Natural killer cell (primary cell): Measurements from ENCODE around the gene PTGR2. TPM values are rescaled to one million over a fixed set of nuclear protein-coding genes. Genes with fewer than 3 reads are reported as not detected.

Experiments used
- ATAC-seq, 3 donors: fragments of 150-1000 bp in 2 of 3; fragments of 200-7000 bp in 1 of 3; cut with Tn5 transposase; 1 replicate in 1 of 3; 2 replicates in 2 of 3; pipeline ENCODE4 v1.10.0; 2021; ENCODE audit warnings: mild to moderate bottlenecking in 2 of 3, moderate library complexity in 2 of 3
- DNase-seq, 2 donors: peaks; one replicate each; pipeline versions ENCODE4 v3.0.0 to v3.0.0-alpha.2; 2013 to 2021; ENCODE audit warnings: mixed read lengths in 1 of 2
- H3K27ac ChIP-seq: one replicate; pipeline ENCODE4 v1.5.1; 2013; ENCODE audit warnings: mild to moderate bottlenecking, low read length
- H3K27me3 ChIP-seq: one replicate; pipeline ENCODE4 v1.6.1; 2013; ENCODE audit warnings: low read length; ENCODE audit not compliant: control insufficient read depth, insufficient read depth
- H3K36me3 ChIP-seq: one replicate; pipeline ENCODE4 v1.6.1; 2013; ENCODE audit warnings: low read length; ENCODE audit not compliant: control insufficient read depth, insufficient read depth
- H3K4me1 ChIP-seq: one replicate; pipeline ENCODE4 v1.6.1; 2013; ENCODE audit warnings: low read length; ENCODE audit not compliant: control insufficient read depth, insufficient read depth
- H3K4me3 ChIP-seq: one replicate; pipeline ENCODE4 v1.5.1; 2013; ENCODE audit warnings: low read length
- H3K9me3 ChIP-seq: one replicate; pipeline ENCODE4 v1.6.1; 2013; ENCODE audit warnings: low read length; ENCODE audit not compliant: control insufficient read depth, insufficient read depth
- H3K27ac Mint-ChIP-seq, 2 donors: one replicate each; pipeline ENCODE4 v1.8.0; 2022; ENCODE audit warnings: mild to moderate bottlenecking in 2 of 2, mixed read lengths in 2 of 2, moderate library complexity in 1 of 2
- H3K27me3 Mint-ChIP-seq, 2 donors: one replicate each; pipeline ENCODE4 v1.8.0; 2022; ENCODE audit warnings: low read depth in 2 of 2, mixed read lengths in 2 of 2
- H3K36me3 Mint-ChIP-seq: one replicate; pipeline ENCODE4 v1.8.0; 2022; ENCODE audit warnings: mixed read lengths
- H3K4me1 Mint-ChIP-seq, 2 donors: one replicate each; pipeline ENCODE4 v1.8.0; 2022; ENCODE audit warnings: mixed read lengths in 2 of 2
- H3K4me3 Mint-ChIP-seq: one replicate; pipeline ENCODE4 v1.8.0; 2022; ENCODE audit warnings: mild to moderate bottlenecking, moderate library complexity, mixed read lengths
- H3K9me3 Mint-ChIP-seq, 2 donors: one replicate each; pipeline ENCODE4 v1.8.0; 2022; ENCODE audit warnings: mixed read lengths in 2 of 2
- CTCF ChIP-seq: fragments of 200-600 bp; IDR thresholded peaks from one replicate; pipeline ENCODE4 v1.8.0; 2022; ENCODE audit warnings: antibody characterized with exemption
- WGBS: methylation state at CpG from one replicate; pipeline ENCODE4 v1.1.7; 2013; ENCODE audit warnings: missing lambda C conversion rate; ENCODE audit not compliant: insufficient coverage; 5-methylcytosine and 5-hydroxymethylcytosine counted together
- intact Hi-C: fragments of 100-400 bp; cut with micrococcal nuclease; formaldehyde crosslinking; loops from one replicate; pipeline ENCODE4 v1.14.2; 2022
- total RNA-seq, 4 donors: library from RNA; stranded (reverse); fragments of 120-200 nt in 1 of 4; gene quantifications; one replicate each; pipeline versions ENCODE4 v1.2.3 to v1.2.4, GENCODE V29; 2013 to 2022

Gene PTGR2
- total RNA-seq, 3 donors from 2014 or later (not counting 1 experiment from before 2014, with no cell fraction given) = 0.48 to 1.5 (median 1.5) TPM

DNA sequence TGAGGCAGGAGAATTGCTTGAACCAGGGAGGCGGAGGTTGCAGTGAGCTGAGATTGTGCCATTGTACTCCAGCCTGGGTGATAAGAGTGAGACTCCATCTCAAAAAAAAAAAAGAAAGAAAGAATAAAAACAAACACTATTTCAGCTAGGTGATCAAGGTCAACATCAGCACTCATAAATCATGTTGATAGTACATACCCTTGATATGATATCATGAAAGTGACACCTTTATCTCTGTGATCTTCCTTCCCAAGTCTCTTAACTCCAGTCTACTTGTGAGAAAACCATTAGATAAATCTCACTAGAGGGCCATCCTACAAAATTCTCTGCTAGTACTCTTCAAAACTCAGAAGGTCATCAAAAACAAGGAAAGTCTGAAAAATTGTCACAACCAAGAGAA lies 44.2 kb upstream of the PTGR2 start:
- H3K4me1 ChIP-seq = no peaks in the 10 kb centered on the region
- intact Hi-C loops = no loop called here
- no peaks in the 10 kb centered on the region for H3K9me3 Mint-ChIP-seq
- no peak overlapping the region for H3K27ac ChIP-seq
- no peak overlapping the region for H3K27ac Mint-ChIP-seq
- H3K9me3 ChIP-seq = no peaks in the 10 kb centered on the region
- no peak overlapping the region for H3K4me3 ChIP-seq
- H3K4me1 Mint-ChIP-seq = peaks cover 5 to 10% of the 10 kb centered on the region in 2 donors
- H3K27me3 ChIP-seq = no peaks in the 10 kb centered on the region
- peaks cover 0 to 4% of the 10 kb centered on the region in 2 donors for H3K27me3 Mint-ChIP-seq
- 100% methylated on average over 1 of the region's 1 CpG for WGBS
- no peak overlapping the region for H3K4me3 Mint-ChIP-seq
- DNase-seq (no peak), ATAC-seq (no peak)
- TF ChIP-seq CTCF = no peak
- no peaks in the 10 kb centered on the region for H3K36me3 Mint-ChIP-seq
- no peaks in the 10 kb centered on the region for H3K36me3 ChIP-seq

GRCh38 chr14:73809391-73809790 lies 42.2 kb upstream of the PTGR2 start:
- H3K27ac ChIP-seq = no peak overlapping the region
- no peaks in the 10 kb centered on the region for H3K9me3 Mint-ChIP-seq
- intact Hi-C loops = no loop called here
- no peak for TF ChIP-seq CTCF
- H3K27ac Mint-ChIP-seq = no peak overlapping the region
- H3K36me3 ChIP-seq = no peaks in the 10 kb centered on the region
- peaks cover 11 to 17% of the 10 kb centered on the region in 2 donors for H3K4me1 Mint-ChIP-seq
- H3K27me3 ChIP-seq = no peaks in the 10 kb centered on the region
- ATAC-seq = no peak
- H3K4me1 ChIP-seq = no peaks in the 10 kb centered on the region
- H3K4me3 ChIP-seq = no peak overlapping the region
- no peaks in the 10 kb centered on the region for H3K36me3 Mint-ChIP-seq
- 92% methylated on average over 6 of the region's 6 CpGs for WGBS
- H3K9me3 ChIP-seq = no peaks in the 10 kb centered on the region
- H3K4me3 Mint-ChIP-seq = no peak overlapping the region
- H3K27me3 Mint-ChIP-seq = peaks cover 0 to 4% of the 10 kb centered on the region in 2 donors
- no peak for DNase-seq

GRCh38 chr14:73810478-73811163 lies 41.0 kb upstream of the PTGR2 start:
- H3K4me1 ChIP-seq = no peaks in the 10 kb centered on the region
- no peaks in the 10 kb centered on the region for H3K36me3 ChIP-seq
- Mint-ChIP-seq H3K4me3 (no peak overlapping the region), H3K27ac (no peak overlapping the region), H3K36me3 (no peaks in the 10 kb centered on the region), H3K9me3 (no peaks in the 10 kb centered on the region), H3K27me3 (peaks cover 0 to 4% of the 10 kb centered on the region in 2 donors), H3K4me1 (peaks cover 11 to 19% of the 10 kb centered on the region in 2 donors)
- no peaks in the 10 kb centered on the region for H3K9me3 ChIP-seq
- no peak for TF ChIP-seq CTCF
- DNase-seq (no peak), ATAC-seq (no peak)
- no peaks in the 10 kb centered on the region for H3K27me3 ChIP-seq
- H3K27ac ChIP-seq = no peak overlapping the region
- WGBS = 67% methylated on average over 12 of the region's 13 CpGs
- intact Hi-C loops = no loop called here
- no peak overlapping the region for H3K4me3 ChIP-seq

- Histone ChIP-seq H3K4me1 (no peaks in the 10 kb centered on the region), H3K27me3 (no peaks in the 10 kb centered on the region), H3K36me3 (no peaks in the 10 kb centered on the region), H3K4me3 (no peak overlapping the region), H3K27ac (no peak overlapping the region), H3K9me3 (no peaks in the 10 kb centered on the region)
- H3K4me3 Mint-ChIP-seq = no peak overlapping the region
- TF ChIP-seq CTCF = no peak
- no peak for DNase-seq
- H3K4me1 Mint-ChIP-seq = peaks cover 11 to 19% of the 10 kb centered on the region in 2 donors
- intact Hi-C loops = no loop called here
- H3K36me3 Mint-ChIP-seq = no peaks in the 10 kb centered on the region
- ATAC-seq = no peak
- no peaks in the 10 kb centered on the region for H3K9me3 Mint-ChIP-seq
- peak overlapping the region in 1 of 2 donors; percentile 47 for H3K27ac Mint-ChIP-seq
- peaks cover 0 to 4% of the 10 kb centered on the region in 2 donors for H3K27me3 Mint-ChIP-seq
- 90% methylated on average over 2 of the region's 2 CpGs for WGBS
Measured at GRCh38 chr14:73811164-73811503, 40.5 kb upstream of the PTGR2 start.
